HG03135 (cell line): ENCODE results near the gene C21orf58.
"Not testable (repeated sequence)": the region's sequence is repeated elsewhere in the genome, so short reads cannot be mapped to it uniquely, and the experiment has no call there.

Experiments
- ATAC-seq: cut with Tn5 transposase; IDR thresholded peaks from one replicate; pipeline ENCODE4 v1.9.1; 2021; ENCODE audit warnings: mild to moderate bottlenecking, moderate library complexity; ENCODE audit not compliant: unreplicated experiment

Gene C21orf58

DNA sequence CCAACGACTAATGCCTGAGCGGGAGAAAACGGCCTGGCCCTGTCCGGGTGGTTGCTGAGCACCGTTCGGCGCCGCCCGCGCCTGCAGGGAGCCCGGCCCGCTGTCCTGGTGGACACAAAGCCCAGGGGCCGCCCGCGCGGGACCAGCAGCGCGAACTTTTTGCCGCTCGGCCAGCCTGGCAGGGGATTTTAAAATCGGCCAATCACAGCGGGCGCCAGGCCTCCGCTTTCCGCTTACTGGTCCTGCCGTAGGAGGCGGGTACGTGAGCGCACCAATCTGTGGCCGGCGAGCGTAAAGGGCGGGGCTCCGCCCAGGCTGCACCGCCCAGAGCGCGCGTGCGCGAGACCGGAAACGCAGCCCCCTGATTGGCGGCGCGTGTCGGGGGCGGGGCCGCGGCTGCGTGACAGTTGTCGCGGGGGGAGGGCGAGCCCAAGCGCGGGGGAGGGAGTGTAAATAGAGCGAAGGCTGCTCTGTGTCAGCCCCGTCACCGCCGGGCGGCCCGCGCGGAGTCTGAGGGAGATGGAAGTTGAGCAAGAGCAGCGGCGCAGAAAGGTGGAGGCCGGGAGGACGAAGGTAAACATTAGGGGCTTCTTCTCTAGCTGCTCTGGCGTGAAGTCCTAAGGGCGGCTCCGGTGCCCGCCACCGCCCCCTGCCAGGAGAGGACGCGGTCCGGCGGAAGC lies at the start of gene C21orf58, which contains the start of gene PCNT:
Gene C21orf58, minus strand, starts transcription at position 161 of the 680 bp plus-strand sequence. CDS start 1,132 bp downstream, outside the sequence.
Gene PCNT, plus strand, starts transcription at position 447 of the 680 bp plus-strand sequence. Its CDS starts 73 bp downstream, at position 520.
- peak; percentile 78 for ATAC-seq

DNA sequence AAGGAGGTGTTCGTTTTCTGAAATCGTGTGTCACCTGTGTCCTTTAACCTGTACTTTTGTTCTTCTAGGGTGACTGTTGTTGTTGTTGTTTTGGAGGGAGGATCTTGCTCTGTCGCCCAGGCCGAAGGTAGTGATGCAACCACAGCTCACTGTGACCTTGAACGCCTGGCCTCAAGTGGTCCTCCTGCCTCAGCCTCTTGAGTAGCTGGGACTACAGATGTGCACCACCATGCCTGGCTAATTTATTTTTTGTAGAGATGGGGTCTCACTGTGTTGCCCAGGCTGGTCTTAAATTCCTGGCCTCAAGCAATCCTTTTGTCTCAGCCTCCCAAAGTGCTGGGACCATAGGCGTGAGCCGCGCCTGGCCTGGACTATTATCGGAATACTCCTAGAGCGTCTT lies 49.3 kb upstream of the C21orf58 start:
- ATAC-seq, result not testable (repeated sequence)

DNA sequence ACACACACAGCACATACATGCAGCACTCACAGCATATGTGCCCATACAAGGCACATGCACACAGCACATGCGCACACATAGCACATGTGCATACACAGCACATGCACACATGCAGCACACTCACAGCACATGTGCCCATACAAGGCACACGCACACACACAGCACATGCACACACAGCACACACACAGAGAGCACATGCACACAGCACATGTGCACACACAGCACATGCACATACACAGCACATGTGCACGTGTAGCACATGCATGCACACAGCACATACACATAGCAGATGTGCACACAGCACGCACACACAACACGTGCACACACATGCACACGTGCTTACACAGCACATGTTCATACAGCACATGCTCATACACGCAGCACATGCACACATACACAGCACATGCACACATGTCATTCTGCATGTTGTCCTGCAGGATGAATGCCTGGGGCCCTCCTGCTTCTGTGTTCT lies 48.4 kb upstream of the C21orf58 start:
- ATAC-seq, result no peak

DNA sequence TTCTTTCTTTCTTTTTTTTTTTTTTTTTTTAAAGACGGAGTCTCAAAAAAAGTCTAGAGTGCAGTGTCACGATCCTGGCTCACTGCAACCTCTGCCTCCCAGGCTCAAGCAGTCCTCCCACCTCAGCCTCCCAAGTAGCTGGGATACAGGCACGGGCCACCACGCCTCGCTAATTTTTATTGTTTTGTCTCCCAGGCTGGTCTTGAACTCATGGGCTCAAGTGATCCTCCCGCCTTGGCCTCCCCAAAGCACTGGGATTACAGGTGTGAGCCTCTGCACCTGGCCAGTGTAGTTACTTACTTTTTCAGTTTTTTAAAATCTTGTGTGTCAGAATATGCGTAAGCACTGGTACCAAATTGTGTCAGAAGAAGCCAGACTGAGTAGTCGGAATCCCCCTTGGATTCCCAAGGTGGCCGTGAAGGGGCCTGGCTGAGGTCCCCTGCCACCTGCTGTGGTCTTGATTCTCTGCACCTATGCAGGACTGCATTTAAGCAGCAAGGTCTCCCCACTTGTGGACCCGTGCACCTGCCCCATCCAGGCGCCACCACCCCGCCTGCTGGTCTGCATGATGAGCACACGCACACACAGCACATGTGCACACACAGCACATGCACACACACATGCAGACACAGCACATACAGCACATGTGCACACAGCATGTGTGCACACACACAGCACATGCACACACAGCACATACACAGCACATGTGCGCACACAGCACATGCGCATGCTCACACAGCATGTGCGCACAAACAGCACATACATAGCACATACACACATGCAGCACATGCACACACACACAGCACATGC lies 47.7 kb upstream of the C21orf58 start:
- ATAC-seq, result no peak

DNA sequence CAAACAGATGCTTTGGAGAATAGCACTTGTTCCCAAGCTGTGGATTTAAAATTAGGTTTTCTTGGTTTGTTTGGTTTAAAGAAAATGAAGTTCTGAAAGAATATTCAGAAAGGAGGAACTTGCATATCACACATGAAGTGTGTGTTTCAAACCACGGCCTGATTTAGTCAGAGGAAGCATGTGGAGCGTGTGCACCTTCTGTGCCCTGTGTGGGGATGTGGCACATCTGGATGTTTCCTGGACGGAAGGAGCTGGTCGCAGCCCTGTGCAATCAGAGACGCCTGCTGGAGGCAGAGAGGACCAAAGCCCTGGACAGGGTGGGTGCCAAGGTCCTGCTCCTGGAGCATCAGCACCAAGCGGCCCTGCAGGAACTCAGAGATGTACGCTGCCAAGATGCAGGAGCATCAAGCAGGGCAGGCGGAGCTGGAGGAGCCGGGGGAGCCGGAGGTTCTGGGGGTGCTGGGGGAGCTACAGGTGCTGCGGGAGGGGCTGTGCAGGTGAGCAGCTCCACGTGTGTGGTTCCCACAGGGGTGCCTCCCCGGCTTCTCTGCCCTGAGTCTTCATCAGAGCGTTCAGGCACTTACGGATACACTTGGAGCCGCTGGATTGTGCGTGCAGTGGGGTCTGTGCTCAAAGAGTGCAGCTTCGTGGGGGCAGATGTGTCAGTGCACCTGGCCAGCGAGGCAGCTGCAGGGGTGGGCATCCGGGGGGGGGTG lies 46.0 kb upstream of the C21orf58 start:
- no peak for ATAC-seq

DNA sequence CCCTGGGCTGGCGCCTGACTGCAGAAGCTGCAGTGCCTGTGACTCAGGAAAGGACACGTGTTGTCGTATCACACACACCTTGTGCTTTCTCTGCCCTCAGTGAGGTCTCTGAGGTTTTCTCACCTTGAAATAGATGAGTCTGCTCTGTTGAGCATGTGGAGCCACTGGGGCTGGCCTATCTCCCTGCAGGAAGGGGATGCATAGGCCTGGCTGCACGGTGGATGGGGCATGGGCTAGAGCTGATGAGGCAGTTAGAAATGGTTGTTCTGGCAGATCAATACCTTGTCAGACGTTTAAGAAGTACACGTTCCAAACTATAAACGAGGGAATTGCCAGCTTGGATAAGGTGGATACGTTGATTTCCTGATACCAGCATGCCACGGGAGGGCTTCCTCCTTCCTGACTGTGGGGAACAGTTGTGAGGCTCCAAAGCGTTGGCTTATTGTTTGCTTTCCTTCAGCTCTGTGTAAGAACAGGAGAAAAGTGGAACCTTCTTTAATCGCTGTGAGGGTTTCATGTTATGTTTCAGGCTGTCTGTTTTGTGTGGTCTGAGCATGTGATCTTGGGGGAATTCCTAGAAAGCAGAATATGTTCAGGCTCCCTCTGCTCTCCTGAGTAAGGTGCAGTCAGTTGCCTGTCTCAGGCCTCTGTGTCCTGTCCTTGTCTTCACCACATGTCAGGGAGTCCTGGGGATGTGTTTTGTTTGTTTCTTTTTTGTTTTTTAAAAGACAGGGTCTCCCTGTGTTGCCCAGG lies 45.0 kb upstream of the C21orf58 start:
- no peak for ATAC-seq

DNA sequence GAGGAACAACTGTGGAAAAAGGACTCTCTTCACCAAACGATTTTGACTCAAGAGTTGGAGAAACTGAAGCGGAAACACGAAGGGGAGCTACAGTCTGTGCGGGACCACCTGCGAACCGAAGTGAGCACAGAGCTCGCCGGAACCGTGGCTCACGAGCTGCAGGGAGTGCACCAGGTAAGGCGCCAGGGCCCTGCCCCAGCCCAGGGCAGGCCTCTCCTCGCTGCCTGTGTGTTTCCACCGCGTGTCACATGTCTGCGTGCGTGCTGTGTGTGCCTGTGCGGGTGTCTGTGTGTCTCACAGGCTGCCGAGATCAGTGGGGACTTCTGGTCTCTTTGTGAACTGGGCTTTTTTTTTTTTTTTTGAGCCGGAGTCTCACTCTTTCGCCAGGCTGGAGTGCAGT lies 43.3 kb upstream of the C21orf58 start:
- no peak for ATAC-seq

DNA sequence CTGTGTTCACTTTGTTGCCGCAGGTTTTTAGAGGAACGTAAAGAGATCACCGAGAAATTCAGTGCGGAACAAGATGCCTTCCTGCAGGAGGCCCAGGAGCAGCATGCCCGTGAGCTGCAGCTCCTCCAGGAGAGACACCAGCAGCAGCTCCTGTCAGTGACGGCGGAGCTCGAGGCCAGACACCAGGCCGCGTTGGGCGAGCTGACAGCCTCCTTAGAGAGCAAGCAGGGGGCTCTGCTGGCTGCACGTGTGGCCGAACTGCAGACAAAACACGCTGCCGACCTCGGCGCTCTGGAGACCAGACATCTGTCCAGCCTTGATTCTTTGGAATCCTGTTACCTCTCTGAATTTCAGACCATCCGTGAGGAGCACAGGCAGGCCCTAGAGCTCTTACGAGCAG lies 42.9 kb upstream of the C21orf58 start:
- no peak for ATAC-seq

DNA sequence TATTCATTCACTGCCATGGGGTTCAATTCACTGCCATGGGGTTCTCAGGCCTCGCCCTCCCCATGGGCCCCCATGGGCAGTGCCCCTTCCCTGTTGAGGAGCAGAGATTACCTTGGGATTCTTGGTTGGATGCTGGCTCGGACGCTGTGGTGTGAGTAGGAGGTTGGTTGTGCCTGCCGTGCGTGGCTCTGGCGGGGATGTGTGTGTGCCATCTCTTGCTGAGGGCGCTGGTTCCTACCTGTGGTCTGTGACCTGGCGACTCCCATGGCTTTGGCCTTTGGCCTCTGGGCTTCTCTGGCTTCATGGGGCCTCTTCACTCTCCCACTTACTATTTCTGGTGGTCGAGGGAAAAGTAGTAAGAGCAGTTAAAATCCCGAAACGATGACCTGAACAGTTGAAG lies 42.4 kb upstream of the C21orf58 start:
- no peak for ATAC-seq

DNA sequence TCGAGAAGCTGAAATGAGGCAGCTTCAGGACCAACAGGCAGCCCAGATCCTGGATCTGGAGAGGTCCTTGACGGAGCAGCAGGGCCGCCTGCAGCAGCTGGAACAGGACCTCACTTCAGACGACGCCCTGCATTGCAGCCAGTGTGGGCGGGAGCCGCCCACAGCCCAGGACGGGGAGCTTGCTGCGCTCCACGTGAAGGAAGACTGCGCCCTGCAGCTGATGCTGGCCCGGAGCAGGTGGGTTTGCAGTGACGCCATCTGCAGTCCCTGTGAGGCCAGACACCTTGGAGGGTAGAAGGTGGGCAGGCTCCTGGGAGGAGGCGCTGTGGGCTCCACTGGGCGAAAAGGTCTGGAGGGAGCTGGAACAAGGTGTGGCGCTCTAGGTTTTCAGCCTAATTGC lies 40.0 kb upstream of the C21orf58 start:
- ATAC-seq, result no peak

DNA sequence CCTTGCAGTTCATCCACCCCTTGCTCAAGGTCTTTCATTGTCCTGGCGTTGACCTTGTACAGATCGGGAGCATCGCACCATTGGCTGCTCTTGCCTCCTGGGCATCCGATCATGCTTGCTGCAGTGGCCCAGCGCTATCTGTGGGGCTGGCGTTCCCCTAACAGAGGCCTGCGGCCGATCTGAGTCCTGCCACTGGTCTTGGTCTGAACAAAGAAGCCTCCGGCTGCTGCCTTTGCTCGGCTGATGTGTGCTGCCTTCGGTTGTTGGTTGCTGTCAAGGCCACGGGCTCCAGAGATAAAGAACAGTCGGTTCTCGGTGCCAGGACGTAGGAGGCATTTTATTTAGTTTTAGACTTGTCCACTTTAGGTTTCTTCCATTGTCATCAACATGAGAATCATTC lies 39.3 kb upstream of the C21orf58 start:
- no peak for ATAC-seq

DNA sequence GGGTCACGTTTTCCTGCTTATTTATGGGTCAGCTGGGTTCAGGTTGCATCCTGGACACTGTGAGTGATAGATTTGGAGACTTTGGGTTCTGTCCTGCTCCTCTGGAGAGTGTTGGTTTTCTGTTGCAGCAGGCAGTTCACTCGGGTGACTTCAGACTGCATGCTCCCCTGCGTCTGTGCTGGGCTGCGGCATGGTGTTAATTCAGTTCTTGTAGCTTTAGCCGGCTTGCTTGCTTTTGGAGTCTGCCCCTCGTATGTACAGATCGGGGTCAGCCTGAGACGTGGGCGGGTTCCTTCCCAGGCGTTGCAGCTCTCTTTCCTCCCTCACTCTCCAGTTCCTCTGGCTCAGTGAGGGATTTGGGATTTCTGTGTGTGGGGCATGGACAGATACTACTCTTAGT lies 38.3 kb upstream of the C21orf58 start:
- ATAC-seq, result no peak

DNA sequence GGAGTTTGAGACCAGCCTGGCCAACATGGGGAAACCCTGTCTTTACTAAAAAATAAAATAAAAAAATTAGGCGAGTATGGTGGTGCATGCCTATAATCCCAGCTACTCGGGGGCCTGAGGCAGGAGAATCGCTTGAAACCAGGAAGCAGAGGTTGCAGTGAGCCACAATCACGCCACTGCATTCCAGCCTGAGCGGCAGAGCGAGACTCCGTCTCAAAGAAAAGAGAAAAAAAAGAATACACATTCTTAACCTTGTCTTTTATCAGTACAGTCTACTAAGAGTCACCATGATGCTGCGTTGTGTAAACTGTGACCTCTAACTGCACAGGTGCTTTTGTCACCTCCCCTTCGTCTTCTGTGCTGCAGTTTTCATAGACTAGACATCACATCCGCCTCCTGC lies 37.5 kb upstream of the C21orf58 start:
- ATAC-seq, result no peak

DNA sequence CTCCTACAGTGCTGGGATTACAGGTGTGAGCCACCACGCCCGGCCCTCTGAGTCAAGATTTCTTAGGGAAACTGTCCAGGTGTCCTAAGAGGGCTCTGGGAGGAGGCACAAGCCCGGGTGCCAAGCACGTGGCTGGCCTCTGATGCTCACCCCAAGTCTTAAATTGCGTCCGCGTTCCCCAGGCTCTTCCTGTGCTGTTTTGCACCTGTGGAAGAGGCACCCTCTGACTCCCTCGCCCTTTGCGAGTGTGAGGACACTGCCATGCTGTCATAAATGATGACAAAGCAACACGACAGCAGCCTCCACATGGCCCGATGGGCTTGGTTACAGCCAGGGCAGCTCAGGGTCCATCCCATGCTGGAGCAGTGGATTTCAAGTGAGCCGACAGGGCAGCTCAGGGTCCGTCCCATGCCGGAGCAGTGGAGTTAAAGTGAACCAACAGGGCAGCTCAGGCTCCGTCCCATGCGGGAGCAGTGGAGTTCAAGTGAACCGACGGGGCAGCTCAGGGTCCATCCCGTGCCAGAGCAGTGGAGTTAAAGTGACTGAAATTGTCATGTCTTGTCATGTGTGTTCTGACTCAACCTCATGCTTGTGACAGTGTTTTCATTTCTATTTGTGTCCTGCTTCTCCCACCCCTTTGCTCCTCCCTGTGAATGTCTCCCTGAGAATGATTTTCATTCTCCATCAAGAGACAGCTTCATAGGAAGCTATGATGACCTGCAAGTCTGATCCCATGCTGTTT lies 34.2 kb upstream of the C21orf58 start:
- ATAC-seq, result no peak

DNA sequence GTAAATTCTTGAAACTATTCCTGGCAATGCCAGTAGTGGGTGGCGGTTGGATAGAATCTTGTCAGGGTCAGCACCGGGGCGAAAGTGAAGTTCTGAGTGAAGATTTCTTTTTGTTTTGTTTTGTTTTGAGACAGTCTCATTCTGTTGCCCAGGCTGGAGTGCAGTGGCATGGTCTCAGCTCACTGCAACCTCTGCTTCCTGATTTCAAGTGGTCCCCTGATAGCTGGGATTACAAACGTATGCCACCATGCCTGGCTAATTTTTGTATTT lies 33.6 kb upstream of the C21orf58 start:
- ATAC-seq, result no peak

DNA sequence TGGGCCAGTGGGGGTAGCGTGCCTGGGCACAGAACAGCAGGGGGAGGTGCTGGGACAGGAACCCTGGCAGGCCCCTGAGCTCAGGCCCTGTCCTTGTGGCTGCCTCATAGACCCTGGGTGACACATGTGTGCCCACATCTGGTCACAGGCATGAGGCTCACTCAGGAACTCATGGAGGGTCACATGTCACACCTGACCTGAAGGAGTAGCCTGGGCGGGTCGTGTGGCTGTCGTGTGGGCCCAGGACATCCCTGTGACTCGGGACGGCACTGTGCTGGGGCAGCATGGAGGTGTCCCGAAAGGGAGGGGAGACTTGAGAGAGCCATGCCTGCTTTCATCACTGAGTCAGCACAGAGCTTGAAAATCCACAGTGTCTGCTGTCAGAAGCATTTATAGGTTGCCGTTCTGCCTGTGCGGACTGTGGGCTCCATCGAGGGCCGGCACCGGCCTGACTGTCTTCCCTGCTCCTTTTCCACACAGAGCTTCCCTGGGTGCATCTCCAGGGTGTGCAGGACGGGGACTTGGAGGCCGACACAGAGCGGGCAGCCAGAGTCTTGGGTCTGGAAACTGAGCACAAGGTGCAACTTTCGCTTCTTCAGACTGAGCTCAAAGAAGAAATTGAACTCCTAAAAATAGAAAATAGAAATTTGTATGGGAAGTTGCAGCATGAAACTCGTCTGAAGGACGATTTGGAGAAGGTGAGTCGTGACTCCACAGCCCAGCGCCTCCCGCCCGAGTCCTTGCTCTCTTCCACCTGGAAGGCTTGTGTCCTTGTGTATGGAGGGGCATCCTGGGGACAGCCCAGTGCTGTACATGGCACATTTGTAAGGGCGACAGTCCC lies 33.0 kb upstream of the C21orf58 start:
- ATAC-seq, result no peak

DNA sequence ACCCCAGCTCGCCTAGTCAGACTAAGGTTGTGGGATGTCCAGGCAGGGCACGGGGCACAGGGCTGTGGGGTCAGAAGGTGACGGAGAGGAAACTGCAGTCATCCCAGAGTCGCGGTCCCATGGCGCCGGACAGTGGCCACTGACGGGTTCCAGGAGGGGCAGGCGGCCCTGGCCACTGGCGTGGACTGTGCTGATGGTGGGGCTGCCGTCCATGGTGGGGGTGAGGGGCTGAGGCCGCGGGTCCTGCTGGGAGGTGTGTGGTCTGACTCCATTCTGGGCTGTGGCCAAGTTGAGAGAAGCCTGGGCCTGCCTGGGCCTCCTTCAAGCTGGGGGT lies 32.3 kb upstream of the C21orf58 start:
- ATAC-seq, result no peak

DNA sequence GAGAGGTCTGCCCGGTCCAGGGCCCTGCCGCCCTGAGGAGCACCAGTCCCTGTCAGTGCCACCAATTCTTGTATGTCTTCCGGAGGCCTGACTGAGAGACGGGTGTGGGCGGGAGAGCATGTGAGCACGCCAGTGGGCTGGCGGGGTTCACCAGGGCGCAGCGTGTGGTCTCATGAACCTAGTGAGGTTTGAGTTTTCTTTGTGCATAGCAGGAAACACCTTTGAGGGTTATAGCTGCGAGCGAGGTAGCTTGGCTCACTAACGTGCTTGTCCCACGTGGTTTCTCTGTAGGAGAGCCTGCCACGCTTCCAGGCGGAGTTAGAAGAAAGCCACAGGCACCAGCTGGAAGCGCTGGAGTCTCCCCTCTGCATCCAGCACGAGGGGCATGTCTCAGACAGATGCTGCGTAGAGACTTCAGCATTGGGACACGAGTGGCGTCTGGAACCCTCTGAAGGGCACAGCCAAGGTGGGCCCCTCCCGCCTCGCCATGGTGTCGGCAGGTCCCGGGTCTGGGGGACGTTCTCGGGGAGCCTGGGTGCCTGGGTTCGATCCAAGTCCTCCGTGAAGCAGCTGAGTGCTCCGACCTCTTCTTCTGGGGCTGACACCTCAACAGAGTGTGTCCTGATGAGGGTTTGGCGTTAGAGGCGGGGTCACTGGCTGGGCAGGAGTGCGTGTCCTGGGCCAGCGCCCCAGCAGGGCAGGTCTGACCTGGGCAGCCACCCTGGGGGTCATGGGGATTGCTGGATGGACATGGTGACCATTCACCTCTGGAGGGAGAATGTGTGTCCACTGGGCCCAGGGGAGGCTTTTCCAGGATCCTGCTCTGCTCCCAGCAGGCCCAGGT lies 31.7 kb upstream of the C21orf58 start:
- ATAC-seq, result no peak

DNA sequence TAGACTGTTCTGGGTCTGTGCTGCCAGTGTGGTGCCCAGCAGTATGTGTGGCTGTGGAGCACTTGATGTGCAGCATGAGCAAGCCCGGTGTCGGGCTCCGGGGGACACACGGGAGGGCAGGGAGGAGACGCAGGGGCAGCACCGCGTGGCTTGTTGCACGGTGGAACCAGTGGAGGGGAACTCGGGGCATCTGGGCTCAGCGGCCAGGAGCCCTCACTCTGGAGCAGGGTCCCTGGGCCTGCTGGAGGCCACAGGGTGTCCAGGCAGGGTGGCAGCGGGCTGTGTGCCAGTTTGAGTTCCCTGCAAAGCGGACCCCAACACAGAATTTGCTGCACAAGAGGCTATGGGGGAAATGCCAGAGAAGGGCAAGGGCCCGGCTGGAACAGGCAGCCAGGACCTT lies 30.8 kb upstream of the C21orf58 start:
- no peak for ATAC-seq
